Neuron (in vitro differentiated cells): Measurements from ENCODE around the gene WFDC10B.
"Not testable (repeated sequence)": the region's sequence is repeated elsewhere in the genome, so short reads cannot be mapped to it uniquely, and the experiment has no call there.

Experiments
- H2AFZ ChIP-seq: one replicate; pipeline ENCODE4 v1.6.1; 2013; ENCODE audit warnings: low read depth, mild to moderate bottlenecking, inconsistent platforms, low read length, moderate library complexity
- H3K27me3 ChIP-seq: one replicate; pipeline ENCODE4 v1.6.1; 2013; ENCODE audit warnings: low read length; ENCODE audit not compliant: insufficient read depth
- H3K36me3 ChIP-seq: one replicate; pipeline ENCODE4 v1.6.1; 2013; ENCODE audit warnings: low read length; ENCODE audit not compliant: insufficient read depth
- H3K4me1 ChIP-seq: one replicate; pipeline ENCODE4 v1.6.1; 2013; ENCODE audit warnings: low read length; ENCODE audit not compliant: insufficient read depth
- H3K4me3 ChIP-seq: 2 replicates; pipeline ENCODE4 v1.5.1; 2013; ENCODE audit warnings: mild to moderate bottlenecking, low read length, moderate library complexity
- H3K9me3 ChIP-seq: one replicate; pipeline ENCODE4 v1.6.1; 2013; ENCODE audit warnings: low read length

WFDC10B gene

DNA sequence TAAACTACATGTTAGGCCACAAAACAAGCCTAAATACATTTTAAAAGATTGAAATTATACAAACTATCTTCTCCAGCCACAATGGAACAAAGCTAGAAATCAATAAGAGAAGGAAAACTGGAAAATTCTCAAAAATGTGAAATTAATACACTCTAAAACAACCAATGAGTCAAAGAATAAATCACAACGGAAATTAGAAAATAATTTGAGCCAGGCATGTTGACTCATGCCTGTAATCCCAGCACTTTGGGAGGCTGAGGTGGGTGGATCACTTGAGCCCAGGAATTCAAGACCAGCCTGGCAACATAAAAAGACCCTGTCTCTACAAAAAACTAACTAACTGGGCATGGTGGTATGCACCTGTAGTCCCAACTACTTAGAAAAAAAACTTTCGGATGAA is 9.3 kb downstream of the WFDC10B start:
- no peaks in the 10 kb centered on the region for H3K36me3 ChIP-seq
- H3K4me3 ChIP-seq = no peak overlapping the region
- no peak overlapping the region for H2AFZ ChIP-seq
- no peaks in the 10 kb centered on the region for H3K27me3 ChIP-seq
- no peaks in the 10 kb centered on the region for H3K4me1 ChIP-seq
- no peaks in the 10 kb centered on the region for H3K9me3 ChIP-seq

DNA sequence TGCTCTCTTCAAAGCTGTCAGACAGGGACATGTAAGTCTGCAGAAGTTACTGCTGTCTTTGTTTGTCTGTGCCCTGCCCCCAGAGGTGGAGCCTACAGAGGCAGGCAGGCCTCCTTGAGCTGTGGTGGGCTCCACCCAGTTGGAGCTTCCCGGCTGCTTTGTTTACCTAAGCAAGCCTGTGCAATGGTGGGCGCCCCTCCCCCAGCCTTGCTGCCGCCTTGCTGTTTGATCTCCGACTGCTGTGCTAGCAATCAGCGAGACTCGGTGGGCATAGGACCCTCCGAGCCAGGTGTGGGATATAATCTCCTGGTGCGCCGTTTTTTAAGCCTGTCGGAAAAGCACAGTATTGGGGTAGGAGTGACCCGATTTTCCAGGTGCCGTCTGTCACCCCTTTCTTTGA is 11.5 kb downstream of the WFDC10B start:
- H3K9me3 ChIP-seq = not testable (repeated sequence)

DNA sequence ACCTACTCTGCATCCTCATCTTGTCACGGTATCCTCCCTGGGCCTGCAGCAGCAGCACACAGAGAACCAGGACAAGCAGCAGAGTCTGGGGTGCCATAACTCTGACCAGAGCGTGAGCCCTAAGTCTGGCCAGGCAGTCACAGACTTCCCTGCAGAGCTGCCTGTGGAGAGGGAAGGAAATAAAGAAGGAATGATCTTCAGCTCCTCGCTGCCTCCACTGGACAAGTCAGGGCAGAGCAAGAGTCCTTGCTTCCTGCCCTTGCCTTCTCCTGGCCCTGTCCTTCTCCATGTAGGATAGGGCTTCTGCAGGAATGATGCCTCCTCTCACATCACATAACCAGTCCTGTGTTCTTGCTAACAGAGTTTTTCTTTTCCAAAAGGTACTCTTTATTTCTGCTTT is 18.9 kb downstream of the WFDC10B start:
- H3K9me3 ChIP-seq = no peaks in the 10 kb centered on the region
- H2AFZ ChIP-seq = no peak overlapping the region
- no peaks in the 10 kb centered on the region for H3K4me1 ChIP-seq
- H3K4me3 ChIP-seq = no peak overlapping the region
- H3K36me3 ChIP-seq = no peaks in the 10 kb centered on the region
- no peaks in the 10 kb centered on the region for H3K27me3 ChIP-seq

More for the DNA sequence above, 11.5 kb downstream of the WFDC10B start:
- H3K4me1 ChIP-seq, H3K27me3 ChIP-seq, H3K4me3 ChIP-seq, H2AFZ ChIP-seq, H3K36me3 ChIP-seq: not testable (repeated sequence)

DNA sequence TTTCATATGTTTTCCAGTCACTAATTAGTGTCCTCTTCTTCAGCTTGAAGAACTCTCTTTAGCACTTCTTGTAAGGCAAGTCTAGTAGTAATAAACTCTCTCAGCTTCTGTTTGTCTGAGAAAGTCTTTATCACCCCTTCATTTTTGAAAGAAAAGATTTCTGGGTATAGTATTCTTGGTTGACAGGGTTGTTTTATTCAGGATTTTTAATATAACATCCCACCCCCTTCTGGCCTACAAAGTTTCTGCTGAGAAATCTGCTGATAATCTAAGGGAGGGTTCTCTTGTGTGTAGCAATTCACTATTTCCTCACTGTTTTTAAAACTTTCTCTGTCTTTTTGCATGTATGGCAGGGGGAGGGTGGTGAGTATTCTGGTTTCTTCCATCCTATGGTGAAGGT is 25.2 kb downstream of the WFDC10B start:
- no peak overlapping the region for H3K4me3 ChIP-seq
- no peak overlapping the region for H2AFZ ChIP-seq
- H3K27me3 ChIP-seq = no peaks in the 10 kb centered on the region
- no peaks in the 10 kb centered on the region for H3K4me1 ChIP-seq
- no peaks in the 10 kb centered on the region for H3K9me3 ChIP-seq
- no peaks in the 10 kb centered on the region for H3K36me3 ChIP-seq

DNA sequence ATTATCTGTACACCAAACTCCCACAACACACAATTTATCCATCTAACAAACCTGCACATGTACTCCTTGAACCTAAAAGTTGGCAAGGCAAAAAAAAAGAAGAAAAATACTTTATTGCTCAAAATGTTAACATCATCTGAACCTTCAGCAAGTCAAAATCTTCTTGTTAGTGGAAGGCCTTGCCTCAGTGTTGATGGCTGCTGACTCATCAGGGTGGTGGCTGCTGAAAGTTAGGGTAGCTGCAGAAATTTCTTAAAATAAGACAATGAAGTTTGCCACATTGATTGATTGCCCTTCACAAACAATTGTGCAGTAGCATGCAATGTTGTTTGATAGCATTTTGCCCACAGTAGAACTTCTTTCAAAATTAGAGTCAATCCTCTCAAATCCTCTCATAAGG is 32.1 kb downstream of the WFDC10B start:
- Histone ChIP-seq H3K27me3 (peaks cover 5% of the 10 kb centered on the region), H3K4me1 (no peaks in the 10 kb centered on the region), H3K36me3 (no peaks in the 10 kb centered on the region), H2AFZ (no peak overlapping the region), H3K9me3 (no peaks in the 10 kb centered on the region), H3K4me3 (no peak overlapping the region)

DNA sequence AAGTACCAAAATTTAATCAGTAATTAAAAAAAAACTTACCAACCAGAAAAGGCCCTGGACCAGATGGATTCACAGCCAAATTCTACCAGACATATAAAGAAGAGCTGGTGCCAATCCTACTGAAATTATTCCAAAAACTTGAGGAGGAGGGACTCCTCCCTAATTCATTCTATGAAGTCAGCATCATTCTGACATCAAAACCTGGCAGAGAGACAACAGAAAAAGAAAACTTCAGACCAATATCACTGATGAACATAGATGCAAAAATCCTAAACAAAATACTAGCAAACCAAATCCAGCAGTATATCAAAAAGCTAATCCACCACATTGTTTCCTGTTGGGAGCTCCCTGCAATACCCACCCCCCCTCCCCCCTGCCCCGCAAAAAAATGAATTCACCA is 34.7 kb downstream of the WFDC10B start, which contains the start of gene WFDC11:
WFDC11 (minus strand) TSS at position 101 of the 400 bp plus-strand sequence. CDS start 19,639 bp downstream, outside the sequence.
- H3K27me3 ChIP-seq = peaks cover 5% of the 10 kb centered on the region
- H3K36me3 ChIP-seq = no peaks in the 10 kb centered on the region
- no peak within 1 kb of the TSS for H3K4me3 ChIP-seq
- H3K4me1 ChIP-seq = no peaks in the 10 kb centered on the region
- no peaks in the 10 kb centered on the region for H3K9me3 ChIP-seq
- H2AFZ ChIP-seq = no peak within 1 kb of the TSS

DNA sequence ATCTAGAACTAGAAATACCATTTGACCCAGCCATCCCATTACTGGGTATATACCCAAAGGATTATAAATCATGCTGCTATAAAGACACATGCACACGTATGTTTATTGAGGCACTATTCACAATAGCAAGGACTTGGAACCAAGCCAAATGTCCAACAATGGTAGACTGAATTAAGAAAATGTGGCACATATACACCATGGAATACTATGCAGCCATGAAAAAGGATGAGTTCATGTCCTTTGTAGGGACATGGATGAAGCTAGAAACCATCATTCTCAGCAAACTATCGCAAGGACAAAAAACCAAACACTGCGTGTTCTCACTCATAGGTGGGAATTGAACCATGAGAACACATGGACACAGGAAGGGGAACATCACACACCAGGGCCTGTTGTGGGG is 47.8 kb downstream of the WFDC10B start:
- H3K27me3 ChIP-seq, H3K4me1 ChIP-seq, H2AFZ ChIP-seq, H3K36me3 ChIP-seq, H3K9me3 ChIP-seq, H3K4me3 ChIP-seq: not testable (repeated sequence)

DNA sequence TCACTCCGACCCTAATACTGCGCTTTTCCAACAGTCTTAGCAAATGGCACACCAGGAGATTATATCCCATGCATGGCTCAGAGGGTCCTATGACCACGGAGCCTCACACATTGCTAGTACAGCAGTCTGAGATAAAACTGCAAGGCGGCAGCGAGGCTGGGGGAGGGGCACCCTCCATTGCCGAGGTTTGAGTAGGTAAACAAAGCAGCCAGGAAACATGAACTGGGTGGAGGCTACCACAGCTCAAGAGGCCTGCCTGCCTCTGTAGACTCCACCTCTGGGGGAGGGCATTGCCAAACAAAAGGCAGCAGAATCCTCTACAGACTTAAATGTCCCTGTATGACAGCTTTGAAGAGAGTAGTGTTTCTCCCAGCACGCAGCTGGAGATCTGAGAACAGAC is 53.1 kb downstream of the WFDC10B start:
- not testable (repeated sequence) for H3K36me3 ChIP-seq, H2AFZ ChIP-seq, H3K9me3 ChIP-seq, H3K4me3 ChIP-seq, H3K4me1 ChIP-seq, H3K27me3 ChIP-seq

DNA sequence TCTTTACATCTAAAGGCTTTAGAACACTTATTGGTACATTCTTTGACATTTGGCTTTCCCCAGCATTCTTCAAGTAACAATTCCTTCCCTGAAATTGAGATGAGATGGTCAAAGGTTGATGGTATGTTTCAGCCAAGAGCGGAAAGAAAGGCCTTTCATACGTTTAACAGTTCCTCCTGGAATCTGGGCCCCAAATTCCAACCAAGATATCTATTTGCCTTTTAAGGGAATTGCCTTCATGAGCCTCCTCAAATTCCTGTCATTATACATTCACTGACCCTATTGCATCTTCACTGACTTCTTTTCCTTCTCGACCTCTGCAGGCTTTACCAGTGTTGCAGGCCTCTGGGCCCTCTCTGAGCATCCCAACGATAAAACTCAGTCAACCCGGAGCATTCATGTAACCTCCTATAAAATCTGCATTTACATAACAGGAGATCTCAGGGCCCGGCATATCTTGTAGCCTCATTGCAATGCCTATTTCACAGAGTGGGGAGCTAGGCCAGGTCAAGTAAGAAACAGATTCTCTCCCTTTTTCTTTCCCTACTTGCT is 55.4 kb downstream of the WFDC10B start:
- peaks cover 4% of the 10 kb centered on the region for H3K9me3 ChIP-seq
- no peak overlapping the region for H3K4me3 ChIP-seq
- H3K4me1 ChIP-seq = no peaks in the 10 kb centered on the region
- no peaks in the 10 kb centered on the region for H3K36me3 ChIP-seq
- no peaks in the 10 kb centered on the region for H3K27me3 ChIP-seq
- H2AFZ ChIP-seq = no peak overlapping the region

DNA sequence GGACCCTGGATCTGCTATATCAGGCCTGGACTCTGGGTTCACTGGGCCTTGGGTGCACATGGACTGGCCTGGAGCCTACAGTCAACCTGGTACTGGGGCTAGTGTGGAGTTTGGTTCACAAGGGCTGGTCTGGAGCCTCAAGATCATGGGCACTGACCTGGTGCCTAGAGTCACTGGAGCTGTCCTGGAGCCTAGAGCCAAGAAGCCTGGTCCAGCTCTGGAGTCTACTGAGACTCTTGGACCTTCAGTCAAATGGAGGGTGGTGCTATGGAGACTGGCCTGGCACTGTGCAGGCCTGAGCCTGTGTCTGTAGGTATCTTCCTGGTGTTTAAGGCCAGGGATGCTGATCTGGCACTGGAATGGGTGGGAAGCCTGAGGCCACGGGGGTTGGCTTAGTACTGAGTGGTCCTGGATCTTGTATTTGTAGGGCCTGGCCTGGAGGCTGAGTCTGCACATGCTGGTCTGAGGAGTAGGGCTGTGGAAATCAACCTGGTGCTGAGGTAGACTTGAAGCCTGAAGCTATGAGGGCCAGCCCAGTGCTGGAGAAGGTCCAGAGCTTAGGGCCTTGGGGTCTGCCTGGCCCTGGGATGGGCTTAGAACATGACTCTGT is 57.3 kb downstream of the WFDC10B start:
- Histone ChIP-seq H2AFZ (no peak overlapping the region), H3K27me3 (no peaks in the 10 kb centered on the region), H3K4me1 (no peaks in the 10 kb centered on the region), H3K36me3 (no peaks in the 10 kb centered on the region), H3K9me3 (peaks cover 4% of the 10 kb centered on the region), H3K4me3 (no peak overlapping the region)

DNA sequence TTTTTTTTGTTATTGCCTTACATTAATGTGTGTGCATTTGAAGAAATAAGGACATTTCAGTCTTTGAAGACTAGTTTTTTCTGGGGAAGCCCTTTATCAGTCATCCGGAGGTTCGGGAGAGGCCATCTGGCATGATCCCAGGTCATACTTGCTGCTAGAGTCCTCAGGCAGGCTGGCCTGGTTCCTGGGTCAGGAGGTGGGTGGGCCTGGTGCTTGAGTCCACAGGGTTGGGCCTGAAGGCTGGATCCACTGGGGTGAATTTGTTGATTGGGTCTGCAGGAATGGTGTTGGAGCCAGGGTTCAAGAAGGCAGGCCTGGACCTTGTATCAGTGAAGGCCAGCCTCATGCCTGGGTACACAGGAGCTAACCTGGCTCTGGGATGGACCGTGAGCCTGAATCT is 57.9 kb downstream of the WFDC10B start:
- Histone ChIP-seq H3K4me1 (no peaks in the 10 kb centered on the region), H3K27me3 (no peaks in the 10 kb centered on the region), H3K36me3 (no peaks in the 10 kb centered on the region), H3K9me3 (peaks cover 4% of the 10 kb centered on the region), H3K4me3 (no peak overlapping the region), H2AFZ (no peak overlapping the region)

DNA sequence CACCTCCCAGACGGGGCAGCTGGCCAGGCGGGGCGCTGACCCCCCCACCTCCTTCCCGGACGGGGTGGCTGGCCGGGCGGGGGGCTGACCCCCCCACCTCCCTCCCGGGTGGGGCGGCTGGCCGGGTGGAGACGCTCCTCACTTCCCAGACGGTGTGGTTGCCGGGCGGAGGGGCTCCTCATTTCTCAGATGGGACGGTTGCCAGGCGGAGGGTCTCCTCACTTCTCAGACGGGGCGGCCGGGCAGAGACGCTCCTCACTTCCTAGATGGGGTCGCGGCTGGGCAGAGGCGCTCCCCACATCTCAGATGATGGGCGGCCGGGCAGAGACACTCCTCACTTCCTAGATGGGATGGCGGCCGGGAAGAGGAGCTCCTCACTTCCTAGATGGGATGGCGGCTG is 59.0 kb downstream of the WFDC10B start:
- not testable (repeated sequence) for H3K27me3 ChIP-seq, H3K36me3 ChIP-seq, H3K4me3 ChIP-seq, H2AFZ ChIP-seq, H3K4me1 ChIP-seq, H3K9me3 ChIP-seq

DNA sequence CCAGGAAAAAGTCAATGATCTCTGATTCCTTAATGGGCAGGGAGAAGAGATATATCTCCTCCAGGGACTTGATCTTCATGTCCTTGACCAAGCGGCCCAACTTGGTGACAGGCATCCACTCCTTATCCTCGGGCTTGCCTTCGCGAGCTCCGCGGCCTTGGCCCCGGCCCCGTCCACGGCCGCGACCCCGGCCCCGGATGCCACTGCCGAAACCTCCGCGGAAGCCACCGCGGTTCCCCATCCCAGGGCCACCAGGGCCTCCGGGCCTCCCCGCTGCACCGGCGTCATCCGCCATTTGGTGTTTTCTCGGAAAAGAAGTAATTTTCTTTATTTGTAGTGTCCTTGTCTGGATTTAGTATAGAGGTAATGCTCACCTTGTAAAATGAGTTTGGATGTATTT is 63.7 kb downstream of the WFDC10B start:
- H2AFZ ChIP-seq, H3K36me3 ChIP-seq, H3K9me3 ChIP-seq, H3K4me1 ChIP-seq, H3K4me3 ChIP-seq, H3K27me3 ChIP-seq: not testable (repeated sequence)

DNA sequence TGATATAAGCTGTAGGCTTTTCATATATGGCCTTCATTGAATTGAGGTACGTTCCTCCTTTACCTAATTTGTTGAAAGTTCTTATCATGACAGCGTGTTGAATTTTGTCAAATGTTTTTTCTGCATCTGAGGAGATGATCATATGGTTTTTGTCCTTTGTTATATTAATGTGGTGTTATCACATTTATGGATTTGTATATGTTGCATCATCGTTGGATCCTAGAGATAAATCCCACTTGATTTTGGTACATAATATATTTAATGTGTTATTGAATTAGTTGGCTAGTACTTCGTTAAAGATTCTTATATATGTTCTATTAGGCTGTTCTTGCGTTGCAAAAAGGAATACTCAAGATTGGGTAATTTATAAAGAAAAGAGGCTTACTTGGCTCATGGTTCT is 65.1 kb downstream of the WFDC10B start:
- H3K36me3 ChIP-seq = no peaks in the 10 kb centered on the region
- no peak overlapping the region for H2AFZ ChIP-seq
- H3K9me3 ChIP-seq = no peaks in the 10 kb centered on the region
- no peak overlapping the region for H3K4me3 ChIP-seq
- H3K27me3 ChIP-seq = no peaks in the 10 kb centered on the region
- H3K4me1 ChIP-seq = no peaks in the 10 kb centered on the region
